ENCODE results near the gene SNCA. TPM values are rescaled to one million over a fixed set of nuclear protein-coding genes. Genes with fewer than 3 reads are reported as not detected.

The SNCA gene
- total RNA-seq, 1 experiment from 2014 or later: 36.8 TPM

DNA sequence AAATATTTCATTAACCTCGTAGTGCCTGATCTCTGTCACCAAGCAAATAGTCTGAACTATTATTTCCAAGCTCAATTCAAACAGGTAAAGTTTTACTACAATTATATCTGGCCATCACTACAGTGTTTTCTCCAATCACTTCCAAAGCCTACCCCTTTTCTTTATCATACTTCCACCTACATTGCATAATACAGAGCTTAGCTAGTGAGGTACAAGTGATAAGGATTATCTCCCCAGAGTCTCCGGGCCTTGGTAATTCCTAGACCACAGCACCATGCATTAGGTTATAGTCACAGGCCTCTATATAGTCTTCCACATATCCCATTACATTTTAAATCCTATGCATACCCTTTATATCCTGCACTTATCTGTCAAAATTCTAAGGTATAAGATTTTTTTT, 154.2 kb downstream of the SNCA start:
- intact Hi-C loops (cut with micrococcal nuclease; ENCODE audit: unreplicated experiment): no loop called here
- Mint-ChIP-seq H3K27ac (ENCODE audit: unreplicated experiment) (no peak overlapping the region), H3K27me3 (ENCODE audit: unreplicated experiment) (no peaks in the 10 kb centered on the region), H3K9me3 (ENCODE audit: low read depth, unreplicated experiment) (peaks cover 2% of the 10 kb centered on the region), H3K36me3 (ENCODE audit: insufficient read depth, unreplicated experiment) (no peaks in the 10 kb centered on the region), H3K4me1 (ENCODE audit: low read depth, unreplicated experiment) (no peaks in the 10 kb centered on the region), H3K4me3 (ENCODE audit: low read depth, unreplicated experiment) (no peak overlapping the region)
- no peak for TF ChIP-seq CTCF (IDR thresholded peaks at IDR 0.05; ENCODE audit: unreplicated experiment)
- DNase-seq: no peak
- BruUV-seq (replicated peaks): no TSS peak
- CTCF ChIA-PET: no interaction called here

GRCh38 chr4:89681671-89682070, 155.3 kb downstream of the SNCA start:
- H3K36me3 Mint-ChIP-seq (ENCODE audit: insufficient read depth, unreplicated experiment): no peaks in the 10 kb centered on the region
- no TSS peak for BruUV-seq (replicated peaks)
- no peak overlapping the region for H3K4me3 Mint-ChIP-seq (ENCODE audit: low read depth, unreplicated experiment)
- CTCF ChIA-PET: no interaction called here
- no peaks in the 10 kb centered on the region for H3K4me1 Mint-ChIP-seq (ENCODE audit: low read depth, unreplicated experiment)
- H3K27ac Mint-ChIP-seq (ENCODE audit: unreplicated experiment): no peak overlapping the region
- H3K27me3 Mint-ChIP-seq (ENCODE audit: unreplicated experiment): no peaks in the 10 kb centered on the region
- intact Hi-C loops (cut with micrococcal nuclease; ENCODE audit: unreplicated experiment): no loop called here
- no peak for TF ChIP-seq CTCF (IDR thresholded peaks at IDR 0.05; ENCODE audit: unreplicated experiment)
- no peak for DNase-seq
- no peaks in the 10 kb centered on the region for H3K9me3 Mint-ChIP-seq (ENCODE audit: low read depth, unreplicated experiment)

DNA sequence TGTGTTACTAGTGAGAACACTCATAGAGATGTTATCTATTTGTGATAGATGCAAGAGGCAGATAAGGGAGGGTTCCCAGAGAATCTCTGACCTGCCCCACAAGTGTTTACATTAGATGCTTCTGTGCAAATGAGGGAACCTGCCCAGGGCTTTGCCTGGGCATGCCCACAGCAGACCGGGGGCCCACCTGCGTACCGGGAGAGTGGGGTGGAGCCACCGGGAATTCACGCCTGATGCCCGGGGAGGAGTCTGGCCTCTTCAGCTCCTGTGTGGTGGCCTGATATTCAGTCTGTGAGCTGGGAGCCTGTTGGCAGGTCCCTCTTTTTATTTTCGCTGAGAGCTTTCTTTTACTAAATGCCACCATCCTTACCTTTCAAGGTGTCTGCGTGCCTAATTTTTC, 155.7 kb downstream of the SNCA start:
- H3K9me3 Mint-ChIP-seq (ENCODE audit: low read depth, unreplicated experiment): peaks cover 2% of the 10 kb centered on the region
- H3K27ac Mint-ChIP-seq (ENCODE audit: unreplicated experiment): no peak overlapping the region
- intact Hi-C loops (cut with micrococcal nuclease; ENCODE audit: unreplicated experiment): no loop called here
- no TSS peak for BruUV-seq (replicated peaks)
- no peaks in the 10 kb centered on the region for H3K36me3 Mint-ChIP-seq (ENCODE audit: insufficient read depth, unreplicated experiment)
- H3K4me3 Mint-ChIP-seq (ENCODE audit: low read depth, unreplicated experiment): no peak overlapping the region
- no peak for DNase-seq
- H3K4me1 Mint-ChIP-seq (ENCODE audit: low read depth, unreplicated experiment): no peaks in the 10 kb centered on the region
- no peaks in the 10 kb centered on the region for H3K27me3 Mint-ChIP-seq (ENCODE audit: unreplicated experiment)
- no peak for TF ChIP-seq CTCF (IDR thresholded peaks at IDR 0.05; ENCODE audit: unreplicated experiment)
- CTCF ChIA-PET: no interaction called here

GRCh38 chr4:89674876-89675459, 162.0 kb downstream of the SNCA start:
- CTCF ChIA-PET: no interaction called here
- Mint-ChIP-seq H3K27me3 (ENCODE audit: unreplicated experiment) (no peaks in the 10 kb centered on the region), H3K27ac (ENCODE audit: unreplicated experiment) (no peak overlapping the region), H3K9me3 (ENCODE audit: low read depth, unreplicated experiment) (peaks cover 2% of the 10 kb centered on the region), H3K36me3 (ENCODE audit: insufficient read depth, unreplicated experiment) (no peaks in the 10 kb centered on the region), H3K4me1 (ENCODE audit: low read depth, unreplicated experiment) (no peaks in the 10 kb centered on the region), H3K4me3 (ENCODE audit: low read depth, unreplicated experiment) (no peak overlapping the region)
- no peak for DNase-seq
- intact Hi-C loops (cut with micrococcal nuclease; ENCODE audit: unreplicated experiment): no loop called here
- BruUV-seq (replicated peaks): no TSS peak
- no peak for TF ChIP-seq CTCF (IDR thresholded peaks at IDR 0.05; ENCODE audit: unreplicated experiment)

Other genes starting within 250 kb of the SNCA start
- not detected in 2 replicates for gene MMRN1, start 57.7 kb upstream of the SNCA start, total RNA-seq (2022)

All from Calu3 (cell line).